ENCODE measurements around the gene GRIK2.

Gene GRIK2

DNA sequence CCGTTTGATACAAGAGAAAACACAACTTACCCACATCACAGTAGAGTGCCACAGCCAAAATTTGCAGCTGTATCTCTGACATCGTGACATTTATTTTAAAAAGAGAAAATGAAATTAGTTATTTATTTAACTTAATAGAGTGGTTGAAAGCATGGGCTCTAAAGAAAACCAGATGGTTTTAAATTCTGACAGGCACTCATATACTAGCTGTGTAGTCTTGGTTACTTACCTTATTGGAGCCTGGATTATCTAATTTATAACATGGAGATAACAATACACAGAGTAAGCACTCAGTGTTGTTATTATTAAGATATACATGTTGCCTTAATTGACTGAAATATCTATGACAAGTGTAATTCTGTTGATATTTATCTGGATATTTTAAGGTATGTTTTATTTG lies 334.9 kb downstream of the GRIK2 start:
- DNase-seq = no peak

DNA sequence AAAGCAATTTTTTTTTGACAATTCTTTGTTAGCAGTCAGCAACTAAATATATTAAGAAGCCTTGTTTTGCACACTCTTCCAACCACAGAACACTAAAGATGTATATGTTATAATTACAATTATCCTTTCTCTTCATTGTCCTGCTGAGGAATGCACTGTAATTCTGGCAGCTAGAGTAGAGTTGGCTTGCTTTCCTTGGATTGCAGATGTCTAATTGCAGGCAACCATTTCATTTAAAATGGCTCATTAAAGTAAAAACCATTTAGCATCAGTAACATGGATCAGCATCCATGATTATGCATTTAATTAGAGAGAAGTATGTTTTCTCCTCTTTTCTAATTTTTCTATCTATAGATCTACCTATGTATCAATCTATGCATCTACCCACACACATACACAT lies 335.4 kb downstream of the GRIK2 start:
- no peak for DNase-seq

DNA sequence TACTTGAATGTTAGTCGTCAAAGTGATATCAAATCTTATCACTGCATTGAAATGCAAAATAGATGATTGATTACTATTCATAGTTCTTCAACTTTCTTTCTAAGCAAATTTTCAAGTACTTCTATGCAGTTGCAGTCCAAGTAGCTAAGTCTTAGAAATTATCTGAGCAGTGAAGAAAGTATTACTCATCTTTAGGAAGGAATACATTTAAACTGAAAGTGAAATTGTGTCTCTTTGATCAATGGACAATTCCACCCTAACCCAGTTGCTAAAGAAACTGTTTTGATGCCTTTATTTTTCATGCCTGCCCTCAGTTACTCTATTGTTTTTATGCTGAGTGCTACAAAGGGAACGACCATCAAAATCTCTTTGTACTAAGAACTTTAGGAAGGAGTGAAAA lies 337.4 kb downstream of the GRIK2 start:
- DNase-seq = no peak

DNA sequence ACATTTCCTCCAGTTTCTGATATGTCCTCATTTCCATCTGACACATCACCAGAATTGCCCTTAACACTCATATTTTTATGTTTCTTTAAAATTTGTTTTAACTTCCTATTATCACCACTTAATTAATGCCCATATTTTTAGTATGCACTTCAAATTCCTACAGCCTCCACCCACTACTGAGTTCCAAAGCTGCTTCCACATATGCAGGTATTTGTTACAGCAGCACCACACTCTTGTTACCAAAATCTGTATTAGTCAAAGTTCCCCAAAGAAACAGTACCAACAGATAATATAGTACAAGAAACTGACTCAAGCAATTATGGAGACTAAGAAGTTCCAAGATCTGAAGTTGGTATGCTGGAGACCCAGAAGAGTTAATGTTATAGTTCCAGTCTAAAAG lies 340.4 kb downstream of the GRIK2 start:
- no peak for DNase-seq

DNA sequence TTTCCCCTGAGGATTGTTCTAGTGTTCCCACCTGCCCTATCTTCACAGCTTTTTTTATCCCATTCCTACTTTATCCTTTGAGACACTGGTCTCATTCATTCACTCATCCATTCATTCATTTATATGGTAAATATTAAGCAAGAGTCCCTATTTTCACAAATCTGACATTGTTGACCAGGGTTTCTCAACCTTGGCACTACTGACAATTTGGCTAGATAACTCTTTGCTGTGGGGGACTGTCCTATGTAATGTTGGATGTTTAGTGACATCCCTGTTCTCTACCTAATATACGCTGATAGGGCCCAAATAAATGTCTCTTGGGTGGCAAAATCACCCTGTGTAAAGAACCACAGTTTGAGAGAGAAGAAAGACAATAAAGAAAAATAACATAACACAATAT lies 345.0 kb downstream of the GRIK2 start:
- no peak for DNase-seq

DNA sequence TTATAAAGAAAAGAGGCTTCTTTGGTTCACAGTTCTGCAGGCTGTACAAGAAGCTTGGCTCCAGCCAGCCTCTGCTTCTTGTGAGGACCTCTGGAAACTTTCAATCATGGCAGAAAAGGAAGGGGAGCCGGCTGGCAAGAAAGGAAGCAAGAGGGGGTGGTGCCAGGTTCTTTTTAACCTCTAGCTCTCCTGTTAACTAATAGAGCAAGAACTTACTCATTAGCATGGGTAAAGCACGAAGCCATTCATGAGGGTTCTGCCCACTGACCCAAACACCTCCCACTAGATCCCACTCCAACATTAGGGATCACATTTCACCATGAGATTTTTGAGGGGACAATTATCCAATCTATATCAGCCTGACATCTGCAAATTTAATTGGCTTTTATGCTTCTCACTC lies 347.1 kb downstream of the GRIK2 start:
- no peak for DNase-seq

DNA sequence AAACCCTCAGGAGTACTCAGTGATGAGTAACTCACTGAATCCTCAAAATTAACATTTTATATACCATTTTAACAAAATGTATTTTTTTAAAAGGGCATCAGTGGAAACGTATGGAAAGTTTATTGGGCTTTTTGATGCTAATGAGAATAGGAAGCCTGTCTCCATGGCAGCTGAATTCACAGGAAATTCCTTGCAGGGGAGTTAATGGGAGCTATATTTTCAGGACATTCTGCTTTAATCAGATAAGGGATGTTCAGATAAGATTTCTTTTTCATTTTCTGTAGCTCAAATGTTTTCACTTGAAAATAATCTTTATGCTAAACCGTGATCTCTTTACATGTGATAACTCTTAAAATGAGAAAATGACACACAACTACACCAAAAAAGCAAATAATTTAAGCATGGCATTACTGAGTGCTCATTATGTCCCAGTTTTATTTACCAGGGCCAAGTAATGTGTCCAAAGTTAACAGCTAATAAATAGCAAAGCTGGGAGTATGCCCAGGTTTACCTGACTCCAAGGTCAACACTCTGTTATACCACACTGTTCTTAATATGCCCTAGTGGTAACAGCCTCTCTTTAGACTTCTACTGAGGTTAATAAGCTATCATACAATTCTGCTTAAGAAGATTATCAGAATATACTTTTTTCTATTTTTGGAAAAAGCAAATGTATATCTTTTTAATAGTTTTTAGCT lies 348.1 kb downstream of the GRIK2 start:
- no peak for DNase-seq

DNA sequence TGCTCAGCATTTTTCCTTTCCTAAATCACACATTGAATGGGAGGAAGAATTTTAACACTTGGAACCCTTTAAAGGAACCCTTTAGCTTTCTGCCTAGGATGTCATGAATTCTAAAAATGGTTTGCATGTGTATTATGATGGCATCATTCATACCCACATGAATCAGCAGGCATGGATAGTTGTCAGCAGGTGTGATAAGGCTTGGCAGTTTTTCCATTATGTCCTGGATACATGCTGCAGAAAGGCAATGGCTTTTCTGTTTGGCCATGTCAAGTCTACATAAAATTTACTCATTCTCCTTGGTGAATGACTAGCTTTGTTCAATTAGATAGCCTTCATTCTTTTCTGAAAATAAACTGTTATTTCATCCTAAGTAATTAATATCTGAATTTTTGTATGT lies 353.7 kb downstream of the GRIK2 start:
- DNase-seq = no peak

DNA sequence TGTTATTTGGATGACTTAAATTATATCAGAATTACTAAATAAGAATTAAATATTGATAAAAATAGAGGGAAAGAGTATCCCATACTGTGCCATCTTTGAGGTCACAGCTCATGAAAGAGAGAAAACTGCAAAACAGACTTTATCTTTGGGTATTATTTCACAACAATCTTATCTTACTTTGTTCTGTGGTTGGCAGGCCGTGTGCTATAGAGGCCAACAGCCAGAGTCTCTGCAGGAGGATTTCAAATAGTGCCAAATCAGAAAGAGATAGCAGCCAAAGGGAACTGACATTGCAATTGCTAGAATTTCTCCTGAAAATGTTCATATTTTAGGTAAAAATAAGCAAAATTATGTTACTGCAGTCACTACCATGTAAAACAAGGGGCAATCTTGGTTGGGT lies 354.2 kb downstream of the GRIK2 start:
- no peak for DNase-seq

DNA sequence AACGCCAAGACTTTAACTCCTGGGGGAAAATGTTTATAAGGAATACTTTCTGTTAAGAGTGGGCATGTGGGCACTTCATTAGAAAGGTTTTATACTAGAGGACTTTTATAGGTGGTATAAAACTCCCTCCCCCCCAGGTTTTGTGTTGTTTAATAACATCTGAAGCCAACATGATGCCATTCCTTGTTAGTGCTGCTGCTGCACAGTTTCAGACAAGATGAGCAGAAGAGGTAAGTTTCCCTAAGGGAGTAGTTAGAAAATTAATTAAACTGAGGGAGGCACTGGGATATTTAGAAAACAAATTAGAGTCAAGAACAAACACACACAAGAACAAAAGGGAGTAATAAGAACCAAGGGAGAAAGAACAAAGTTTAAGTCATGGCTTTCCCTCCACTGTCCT lies 362.4 kb downstream of the GRIK2 start:
- DNase-seq = no peak

DNA sequence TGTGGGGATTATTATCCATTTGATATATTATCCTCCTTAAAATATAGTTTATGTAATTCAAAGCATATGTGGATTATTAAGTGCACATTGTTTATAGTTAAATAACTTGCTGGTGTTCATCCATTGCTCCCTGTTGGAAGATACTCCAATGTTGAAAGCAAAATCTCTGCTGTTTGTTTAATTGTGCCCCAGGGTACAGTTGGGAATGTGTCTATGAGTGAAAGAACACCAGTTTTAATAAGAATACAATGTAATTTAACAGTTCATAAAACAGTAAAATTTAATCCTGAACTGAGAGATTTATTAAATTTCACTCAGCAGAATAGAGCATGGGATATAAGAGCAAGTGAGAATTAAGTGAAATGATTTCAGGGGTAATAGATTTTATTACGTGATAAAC lies 364.9 kb downstream of the GRIK2 start:
- DNase-seq = no peak

DNA sequence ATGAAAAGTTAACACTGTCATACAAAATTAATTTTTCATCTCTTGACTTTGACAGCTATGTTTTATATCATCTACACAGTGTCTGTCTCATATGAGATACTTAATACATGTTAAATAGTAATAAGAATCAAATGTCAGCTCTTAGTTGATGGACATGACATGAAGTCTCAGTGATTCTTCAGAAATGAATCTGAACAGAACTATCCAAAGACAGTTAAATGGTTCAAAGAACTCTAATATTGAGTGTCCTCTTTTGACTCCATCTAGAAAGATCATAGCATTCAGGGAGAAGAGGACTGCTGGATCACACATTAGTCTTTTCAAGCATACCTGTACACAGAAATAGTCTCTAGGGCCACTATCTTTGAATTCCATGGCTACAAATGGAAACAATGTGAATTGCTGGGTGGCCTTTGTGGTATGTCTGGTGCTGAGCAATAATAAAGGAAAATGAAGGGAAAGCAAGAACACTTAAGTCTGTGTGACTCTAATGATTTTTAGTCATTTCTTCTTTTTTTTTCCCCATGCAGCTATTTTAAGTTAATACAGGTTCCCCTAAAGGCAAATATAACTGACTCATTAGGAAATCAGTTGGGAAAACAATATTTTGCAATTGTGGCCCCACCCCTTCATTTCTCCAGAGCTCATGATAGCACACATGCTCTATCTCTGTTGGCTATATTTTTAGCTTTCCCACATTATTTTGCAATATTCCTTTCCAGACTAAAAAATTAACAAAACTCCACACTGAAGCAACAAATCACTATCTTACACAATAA lies 367.5 kb downstream of the GRIK2 start:
- DNase-seq = no peak

DNA sequence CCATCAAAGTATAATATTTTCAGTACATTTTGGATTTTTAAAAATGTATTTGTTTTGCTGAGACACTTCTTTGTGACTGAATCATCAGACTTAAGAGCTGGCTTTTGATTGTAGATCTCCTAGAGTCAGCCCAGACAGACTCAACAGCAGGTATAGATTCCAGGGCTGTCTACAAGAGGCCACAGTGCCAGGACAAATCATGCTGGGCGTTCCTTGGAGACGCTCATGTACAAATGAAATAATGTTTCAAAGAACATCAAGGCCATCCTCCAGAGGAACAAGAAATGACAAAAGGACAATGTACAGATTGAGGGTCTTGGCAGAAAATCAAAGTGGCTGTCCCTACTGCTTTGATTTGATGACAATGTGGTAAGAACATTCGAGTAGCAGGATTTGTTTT lies 369.3 kb downstream of the GRIK2 start:
- no peak for DNase-seq

DNA sequence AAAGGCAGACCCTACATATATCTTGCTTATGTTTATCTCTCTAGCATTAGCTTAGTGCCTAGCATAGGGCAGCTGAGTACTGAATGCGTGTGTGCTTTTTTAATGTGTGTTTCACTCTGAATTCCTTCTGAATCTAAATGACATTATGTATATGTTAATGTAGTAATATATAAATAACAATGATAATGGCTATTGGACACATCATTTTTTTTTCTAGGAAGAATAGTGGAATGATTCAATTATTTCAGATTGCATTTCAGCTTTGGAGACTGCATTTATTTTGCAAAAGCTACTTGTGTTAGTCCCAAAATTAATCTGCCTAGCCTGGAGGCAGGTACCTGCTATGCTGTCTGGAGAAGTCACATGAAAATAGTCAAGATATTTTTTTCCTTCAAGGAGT lies 371.8 kb downstream of the GRIK2 start:
- no peak for DNase-seq

DNA sequence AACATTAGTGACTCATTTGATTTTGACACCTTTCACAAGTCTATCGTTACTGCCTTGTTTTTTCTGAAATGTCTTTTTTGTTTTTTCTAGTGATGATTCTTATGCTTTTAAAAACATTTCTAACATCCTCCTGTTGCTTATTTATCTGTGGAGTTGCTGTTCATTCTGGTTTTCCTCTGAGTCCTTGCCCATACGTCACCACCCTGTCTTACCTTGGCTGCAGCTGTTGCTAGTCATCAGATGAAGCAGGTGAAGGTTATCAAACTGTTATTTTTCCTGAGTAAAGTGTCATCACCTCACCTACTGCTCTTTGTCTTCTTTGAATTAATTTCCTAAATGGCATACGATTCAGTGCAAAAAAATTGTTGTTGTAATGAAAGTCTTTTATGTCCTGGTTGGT lies 376.6 kb downstream of the GRIK2 start:
- DNase-seq = no peak

DNA sequence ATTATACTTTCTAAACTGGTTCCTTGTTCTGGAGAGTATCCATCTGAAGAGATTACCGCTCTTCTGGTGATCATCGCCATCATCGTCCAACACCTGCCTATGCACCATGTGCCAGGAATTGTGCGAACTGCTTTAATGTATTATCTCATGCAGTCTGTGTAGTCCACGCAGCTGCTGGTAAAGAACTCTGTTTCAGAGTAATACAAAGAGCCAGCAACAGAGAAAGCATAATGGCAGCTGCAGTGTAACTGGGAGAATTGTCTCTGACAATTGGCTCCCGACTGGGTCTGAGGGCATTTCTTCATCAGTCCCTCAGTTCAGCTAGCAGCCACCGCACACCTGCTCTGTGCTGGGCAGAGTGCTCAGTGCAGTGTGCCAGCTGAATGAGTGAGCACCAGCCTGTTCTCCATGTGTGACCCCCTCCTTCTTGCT lies 383.4 kb downstream of the GRIK2 start:
- DNase-seq = no peak

DNA sequence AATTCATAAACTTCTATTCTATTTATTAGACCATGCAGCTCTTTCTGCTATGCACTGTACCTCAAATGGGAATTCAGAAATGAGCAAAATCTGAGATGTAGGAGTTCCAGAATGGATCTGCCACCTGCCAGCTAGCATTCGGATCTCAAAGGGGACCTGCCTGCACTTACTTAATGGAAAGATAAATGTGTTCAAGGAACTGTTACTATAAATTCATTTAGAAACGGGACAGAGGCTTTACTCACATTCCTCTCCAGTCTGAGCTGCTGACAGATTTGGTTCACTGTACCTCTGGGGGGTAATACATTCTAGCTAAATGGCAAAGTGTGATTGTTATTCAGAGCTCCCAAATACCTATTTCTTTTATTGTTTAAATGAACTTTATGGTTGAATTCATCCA lies 384.1 kb downstream of the GRIK2 start:
- DNase-seq = no peak

DNA sequence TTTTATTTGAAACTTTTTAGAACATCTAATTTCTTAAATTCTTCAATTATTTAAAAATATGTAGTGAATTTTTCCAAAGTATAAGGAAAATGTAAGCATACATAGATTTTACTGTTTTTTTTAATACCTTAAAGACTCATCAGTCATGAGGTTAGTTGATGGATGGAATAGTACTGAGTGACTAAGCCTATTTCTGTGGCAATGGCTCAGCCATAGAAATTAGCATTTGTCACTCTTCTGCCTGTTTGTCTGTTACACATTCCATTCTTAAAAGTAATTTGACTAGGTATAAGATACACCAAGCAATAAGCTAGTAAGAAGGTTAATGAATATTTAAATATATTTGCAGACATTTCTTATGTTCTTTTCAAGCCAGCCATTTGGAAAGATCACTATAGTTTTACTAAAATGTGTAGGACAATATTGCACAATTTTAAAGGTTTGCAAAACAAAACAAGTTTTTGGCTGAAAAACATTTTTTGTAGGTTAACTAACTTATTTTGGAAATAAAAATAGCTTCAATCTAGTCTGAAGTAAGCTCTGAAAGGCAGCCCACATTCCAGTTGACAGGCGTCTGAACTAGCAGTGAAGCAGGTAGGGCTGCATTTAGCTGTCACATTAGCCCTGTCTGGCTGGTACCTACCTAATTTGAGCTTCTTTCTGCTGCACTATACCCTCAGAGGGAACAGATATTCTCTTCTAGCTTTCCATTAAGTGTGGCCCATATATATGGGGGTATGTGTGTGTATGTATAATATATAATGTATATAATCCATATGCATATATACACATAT lies 385.7 kb downstream of the GRIK2 start:
- DNase-seq = no peak

DNA sequence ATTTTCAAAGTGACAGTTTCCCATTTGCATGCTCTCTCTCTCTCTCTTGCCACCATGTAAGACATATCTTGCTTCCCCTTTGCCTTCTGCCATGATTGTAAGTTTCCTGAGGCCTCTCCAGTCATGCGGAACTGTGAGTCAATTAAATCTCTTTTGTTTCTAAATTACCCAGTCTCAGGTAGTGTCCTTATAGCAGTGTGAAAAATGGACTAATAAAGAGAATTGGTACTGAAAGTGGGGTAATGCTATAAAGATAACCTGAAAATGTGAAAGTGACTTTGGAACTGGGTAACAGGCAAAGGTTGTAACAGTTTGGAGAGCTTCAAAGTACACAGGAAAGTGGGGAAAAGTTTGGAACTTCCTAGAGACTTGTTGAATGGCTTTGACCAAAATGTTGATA lies 389.8 kb downstream of the GRIK2 start:
- no peak for DNase-seq

DNA sequence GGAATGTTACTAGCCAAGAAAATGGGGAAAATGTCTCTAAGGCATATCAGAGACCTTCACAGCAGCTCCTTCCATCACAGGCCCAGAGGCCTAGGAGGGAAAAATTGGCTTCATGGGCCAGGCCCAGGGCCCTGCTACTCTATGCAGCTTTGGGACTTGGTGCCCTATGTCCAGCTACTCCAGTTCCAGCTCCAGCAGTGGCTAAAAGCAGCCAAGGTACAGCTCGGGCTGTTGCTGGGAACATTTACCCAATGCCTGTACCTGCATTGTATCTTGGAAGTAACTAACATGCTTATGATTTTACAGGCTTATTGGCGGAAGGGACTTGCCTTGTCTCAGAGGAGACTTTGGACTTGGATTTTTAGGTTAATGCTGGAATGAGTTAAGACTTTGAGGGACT lies 390.6 kb downstream of the GRIK2 start:
- no peak for DNase-seq

DNA sequence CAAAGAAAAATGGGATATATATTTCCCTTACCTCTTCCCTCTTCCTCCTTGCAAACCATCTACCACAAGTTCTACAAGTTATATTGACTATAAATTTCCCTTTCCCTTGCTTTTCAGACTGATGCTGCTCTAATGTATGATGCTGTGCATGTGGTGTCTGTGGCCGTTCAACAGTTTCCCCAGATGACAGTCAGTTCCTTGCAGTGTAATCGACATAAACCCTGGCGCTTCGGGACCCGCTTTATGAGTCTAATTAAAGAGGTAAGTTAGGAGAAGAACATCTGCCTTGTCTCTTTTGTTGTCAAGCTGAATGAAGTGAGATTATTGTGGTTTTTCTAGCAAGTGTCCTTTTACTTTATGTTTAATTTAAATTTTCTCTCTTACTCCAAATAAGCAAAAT lies 406.0 kb downstream of the GRIK2 start:
- no peak for DNase-seq

DNA sequence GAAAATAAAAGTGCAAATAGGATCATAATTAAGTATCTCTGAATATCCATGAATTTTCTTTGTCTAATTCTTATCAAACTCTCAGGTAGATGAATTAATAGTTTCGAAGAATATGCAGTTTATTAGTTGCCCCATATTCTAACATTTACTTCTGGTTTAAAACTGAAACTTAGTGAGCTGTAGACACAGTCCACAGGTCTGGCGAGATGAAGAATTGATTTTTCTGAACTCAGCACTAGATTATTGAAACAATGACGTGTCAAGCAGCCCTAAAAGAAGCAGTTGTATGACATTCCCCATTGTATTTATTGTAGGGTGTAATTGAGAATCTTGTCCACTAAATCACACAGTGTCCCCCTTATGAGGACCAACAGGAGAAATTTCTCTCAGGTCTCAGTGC lies 407.1 kb downstream of the GRIK2 start:
- DNase-seq = no peak

DNA sequence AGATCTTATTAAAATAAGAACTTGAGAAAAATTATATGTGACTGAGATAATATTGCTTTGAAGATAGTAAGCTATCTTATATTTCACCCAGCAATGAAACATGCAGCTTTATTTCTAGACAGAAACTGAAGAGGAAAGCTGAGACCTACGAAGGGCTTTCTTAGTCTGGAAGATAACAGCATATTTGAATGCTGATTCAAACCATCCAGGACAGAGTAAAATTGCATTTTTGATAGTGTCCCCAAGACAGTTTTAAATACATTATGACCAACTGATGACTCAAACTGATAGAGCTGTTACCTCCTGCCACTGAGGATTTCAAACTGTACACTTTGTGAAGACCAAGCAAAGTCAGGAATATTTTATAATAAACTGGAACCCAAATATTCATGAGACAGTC lies 409.6 kb downstream of the GRIK2 start:
- no peak for DNase-seq

DNA sequence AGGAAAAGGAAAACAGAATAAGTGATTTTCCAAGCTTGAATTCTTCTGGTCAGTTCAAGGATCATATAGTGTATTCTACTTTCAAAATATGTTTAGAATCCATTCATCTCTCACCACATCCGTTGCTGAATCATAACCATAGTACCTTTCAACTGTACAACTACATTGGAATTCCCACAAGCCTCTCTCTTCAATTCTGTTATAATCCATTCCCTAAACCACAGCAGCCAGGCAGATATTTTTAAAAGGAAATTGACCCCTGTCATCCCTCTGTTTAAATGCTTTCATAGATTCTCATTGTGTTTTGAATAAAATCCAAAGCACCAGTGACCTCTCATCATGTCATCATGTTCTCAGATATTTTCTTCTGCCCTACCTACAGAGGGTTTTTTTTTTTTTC lies 412.7 kb downstream of the GRIK2 start:
- DNase-seq = no peak

All from 8988T (cell line).